Measurements from ENCODE around the gene VAMP8.
"Not testable (repeated sequence)": the region's sequence is repeated elsewhere in the genome, so short reads cannot be mapped to it uniquely, and the experiment has no call there.

The VAMP8 gene

GRCh38 chr2:85600951-85601770 lies 23.8 kb downstream of the VAMP8 start:
- DNase-seq = no peak

GRCh38 chr2:85601771-85602475 lies 24.5 kb downstream of the VAMP8 start:
- no peak for DNase-seq

- DNase-seq = peak; percentile 72
These were observed 25.3 kb downstream of the VAMP8 start, which contains the start of gene TMEM150A for GRCh38 chr2:85602476-85603234. Gene TMEM150A (minus strand): TSS chr2:85602698. CDS start chr2:85601948, 750 bp downstream.

GRCh38 chr2:85604133-85604444 lies 26.7 kb downstream of the VAMP8 start:
- not testable (repeated sequence) for DNase-seq

GRCh38 chr2:85604568-85605339 lies 27.4 kb downstream of the VAMP8 start:
- DNase-seq = no peak

- DNase-seq = no peak
These were observed 28.2 kb downstream of the VAMP8 start for GRCh38 chr2:85605406-85606115.

GRCh38 chr2:85606116-85606455 lies 28.7 kb downstream of the VAMP8 start:
- no peak for DNase-seq

GRCh38 chr2:85607268-85608215 lies 30.2 kb downstream of the VAMP8 start:
- DNase-seq = no peak

GRCh38 chr2:85611217-85611704 lies 33.9 kb downstream of the VAMP8 start:
- DNase-seq = no peak

GRCh38 chr2:85611705-85612587 lies 34.6 kb downstream of the VAMP8 start, which contains the start of gene C2orf68:
Gene C2orf68 (minus strand): TSS chr2:85612066. CDS start chr2:85611984, 82 bp downstream.
- peak; percentile 65 for DNase-seq

- DNase-seq = no peak
These were observed 36.5 kb downstream of the VAMP8 start for GRCh38 chr2:85613717-85614515.

GRCh38 chr2:85614757-85615156 lies 37.4 kb downstream of the VAMP8 start:
- not testable (repeated sequence) for DNase-seq

GRCh38 chr2:85615413-85615728 lies 38.0 kb downstream of the VAMP8 start:
- no peak for DNase-seq

- DNase-seq = not testable (repeated sequence)
These were observed 40.3 kb downstream of the VAMP8 start for GRCh38 chr2:85617723-85618122.

GRCh38 chr2:85619617-85620016 lies 42.2 kb downstream of the VAMP8 start:
- no peak for DNase-seq

- DNase-seq = no peak
These were observed 44.0 kb downstream of the VAMP8 start for GRCh38 chr2:85621338-85621737.

GRCh38 chr2:85623991-85624390 lies 46.6 kb downstream of the VAMP8 start:
- no peak for DNase-seq

- DNase-seq = no peak
These were observed 51.3 kb downstream of the VAMP8 start for GRCh38 chr2:85628658-85629057.

GRCh38 chr2:85631316-85631715 lies 53.9 kb downstream of the VAMP8 start:
- no peak for DNase-seq
